ENCODE data around the gene UBE3C. TPM values are rescaled to one million over a fixed set of nuclear protein-coding genes. Genes with fewer than 3 reads are reported as not detected.

The UBE3C gene
- polyA plus RNA-seq, 1 donor: 45.6 TPM

- Histone ChIP-seq H3K27me3 (ENCODE audit: control insufficient read depth, insufficient read depth, low read length) (no peaks in the 10 kb centered on the region), H3K4me1 (ENCODE audit: control insufficient read depth, insufficient read depth, low read length) (peaks cover 15% of the 10 kb centered on the region), H3K4me3 (ENCODE audit: low read length) (no peak overlapping the region), H3K9me3 (ENCODE audit: control insufficient read depth, low read depth, low read length) (peaks cover 1% of the 10 kb centered on the region), H3K36me3 (ENCODE audit: control insufficient read depth, insufficient read depth, low read length) (no peaks in the 10 kb centered on the region), H3K27ac (ENCODE audit: low read length) (no peak overlapping the region)
- no peak for DNase-seq
- WGBS (ENCODE audit: insufficient coverage, low lambda C conversion rate): 93% methylated on average over 4 of the region's 17 CpGs
Measured at GRCh38 chr7:157284229-157285014, 145.7 kb downstream of the UBE3C start.

GRCh38 chr7:157291404-157292080 is 152.8 kb downstream of the UBE3C start:
- Histone ChIP-seq H3K9me3 (ENCODE audit: control insufficient read depth, low read depth, low read length) (peaks cover 6% of the 10 kb centered on the region), H3K36me3 (ENCODE audit: control insufficient read depth, insufficient read depth, low read length) (no peaks in the 10 kb centered on the region), H3K27me3 (ENCODE audit: control insufficient read depth, insufficient read depth, low read length) (peaks cover 4% of the 10 kb centered on the region), H3K4me3 (ENCODE audit: low read length) (no peak overlapping the region), H3K27ac (ENCODE audit: low read length) (no peak overlapping the region), H3K4me1 (ENCODE audit: control insufficient read depth, insufficient read depth, low read length) (no peaks in the 10 kb centered on the region)
- no CpG with 5 or more reads among the region's 29 CpGs for WGBS (ENCODE audit: insufficient coverage, low lambda C conversion rate)
- DNase-seq: no peak

GRCh38 chr7:157292258-157292657 is 153.5 kb downstream of the UBE3C start:
- DNase-seq: no peak
- no CpG with 5 or more reads among the region's 9 CpGs for WGBS (ENCODE audit: insufficient coverage, low lambda C conversion rate)
- no peak overlapping the region for H3K4me3 ChIP-seq (ENCODE audit: low read length)
- H3K36me3 ChIP-seq (ENCODE audit: control insufficient read depth, insufficient read depth, low read length): no peaks in the 10 kb centered on the region
- H3K4me1 ChIP-seq (ENCODE audit: control insufficient read depth, insufficient read depth, low read length): no peaks in the 10 kb centered on the region
- H3K27me3 ChIP-seq (ENCODE audit: control insufficient read depth, insufficient read depth, low read length): peaks cover 4% of the 10 kb centered on the region
- H3K27ac ChIP-seq (ENCODE audit: low read length): no peak overlapping the region
- peaks cover 6% of the 10 kb centered on the region for H3K9me3 ChIP-seq (ENCODE audit: control insufficient read depth, low read depth, low read length)

DNA sequence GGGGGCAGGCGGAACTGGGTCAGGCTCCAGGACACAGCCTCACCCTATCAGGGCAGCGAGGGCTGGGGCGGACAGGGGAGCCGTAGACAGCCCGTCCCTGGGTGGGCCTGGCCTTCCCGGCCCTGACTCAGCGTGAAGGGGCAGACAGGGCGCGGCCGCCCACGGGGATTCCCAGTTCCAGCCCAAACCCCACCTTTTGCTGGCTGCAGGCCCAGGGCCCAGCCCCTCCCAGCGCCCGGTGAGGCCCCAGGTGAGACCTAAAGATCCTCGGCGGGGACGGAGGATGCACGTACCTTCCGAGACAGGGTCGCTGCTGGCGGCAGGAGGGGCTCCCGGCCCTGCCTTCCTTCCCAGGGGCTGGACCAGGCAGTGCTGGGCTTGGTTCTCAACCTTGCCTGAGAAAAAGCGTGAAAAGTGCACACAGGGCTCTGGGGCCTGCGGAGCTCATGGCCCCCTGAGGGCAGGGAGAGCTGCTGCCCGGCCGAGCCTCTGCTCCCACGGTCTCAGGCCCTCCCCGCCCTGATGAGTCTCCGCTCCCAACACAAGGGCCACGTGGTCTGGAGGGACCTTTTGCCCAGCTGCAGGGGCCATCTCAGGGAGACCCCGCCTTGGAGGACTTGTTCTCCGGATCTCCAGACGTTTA is 154.2 kb downstream of the UBE3C start:
- H3K4me1 ChIP-seq (ENCODE audit: control insufficient read depth, insufficient read depth, low read length): no peaks in the 10 kb centered on the region
- no CpG with 5 or more reads among the region's 32 CpGs for WGBS (ENCODE audit: insufficient coverage, low lambda C conversion rate)
- H3K27ac ChIP-seq (ENCODE audit: low read length): no peak overlapping the region
- DNase-seq: peak in 1 of 2 donors; percentile 36
- H3K36me3 ChIP-seq (ENCODE audit: control insufficient read depth, insufficient read depth, low read length): no peaks in the 10 kb centered on the region
- H3K27me3 ChIP-seq (ENCODE audit: control insufficient read depth, insufficient read depth, low read length): peaks cover 4% of the 10 kb centered on the region
- H3K9me3 ChIP-seq (ENCODE audit: control insufficient read depth, low read depth, low read length): peaks cover 6% of the 10 kb centered on the region
- H3K4me3 ChIP-seq (ENCODE audit: low read length): no peak overlapping the region

- H3K4me1 ChIP-seq (ENCODE audit: control insufficient read depth, insufficient read depth, low read length): no peaks in the 10 kb centered on the region
- H3K27ac ChIP-seq (ENCODE audit: low read length): no peak overlapping the region
- no peak overlapping the region for H3K4me3 ChIP-seq (ENCODE audit: low read length)
- peaks cover 6% of the 10 kb centered on the region for H3K9me3 ChIP-seq (ENCODE audit: control insufficient read depth, low read depth, low read length)
- no peak for DNase-seq
- WGBS (ENCODE audit: insufficient coverage, low lambda C conversion rate): no CpG with 5 or more reads among the region's 13 CpGs
- no peaks in the 10 kb centered on the region for H3K36me3 ChIP-seq (ENCODE audit: control insufficient read depth, insufficient read depth, low read length)
- H3K27me3 ChIP-seq (ENCODE audit: control insufficient read depth, insufficient read depth, low read length): peaks cover 4% of the 10 kb centered on the region
Measured at GRCh38 chr7:157293413-157293788, 154.7 kb downstream of the UBE3C start.

GRCh38 chr7:157294773-157295172 is 156.0 kb downstream of the UBE3C start:
- Histone ChIP-seq H3K27me3 (ENCODE audit: control insufficient read depth, insufficient read depth, low read length) (peaks cover 4% of the 10 kb centered on the region), H3K4me3 (ENCODE audit: low read length) (no peak overlapping the region), H3K36me3 (ENCODE audit: control insufficient read depth, insufficient read depth, low read length) (no peaks in the 10 kb centered on the region), H3K27ac (ENCODE audit: low read length) (no peak overlapping the region), H3K4me1 (ENCODE audit: control insufficient read depth, insufficient read depth, low read length) (no peaks in the 10 kb centered on the region), H3K9me3 (ENCODE audit: control insufficient read depth, low read depth, low read length) (peaks cover 14% of the 10 kb centered on the region)
- DNase-seq: no peak
- no CpG with 5 or more reads among the region's 12 CpGs for WGBS (ENCODE audit: insufficient coverage, low lambda C conversion rate)

DNA sequence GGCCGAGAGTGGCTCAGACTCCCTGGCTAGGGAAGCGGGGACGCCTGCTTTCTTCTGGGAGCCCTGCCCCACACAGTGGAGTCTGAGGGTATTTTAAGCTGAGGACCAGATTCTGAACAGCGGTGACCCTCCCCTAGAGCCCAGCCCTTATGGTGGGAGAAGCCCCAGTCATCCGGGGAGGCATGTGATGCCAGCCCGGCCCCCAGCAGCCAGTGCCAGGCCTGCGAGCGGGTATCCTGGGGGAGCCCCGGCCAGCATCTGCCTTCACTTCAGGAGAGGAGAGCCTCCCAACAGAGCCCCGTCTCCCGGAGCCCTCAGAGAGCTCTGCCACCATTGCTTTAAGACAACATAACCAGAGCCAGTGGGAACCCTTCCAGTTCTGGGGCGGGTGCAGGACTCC is 156.6 kb downstream of the UBE3C start:
- Histone ChIP-seq H3K27me3 (ENCODE audit: control insufficient read depth, insufficient read depth, low read length) (peaks cover 4% of the 10 kb centered on the region), H3K27ac (ENCODE audit: low read length) (no peak overlapping the region), H3K9me3 (ENCODE audit: control insufficient read depth, low read depth, low read length) (peaks cover 17% of the 10 kb centered on the region), H3K4me1 (ENCODE audit: control insufficient read depth, insufficient read depth, low read length) (no peaks in the 10 kb centered on the region), H3K4me3 (ENCODE audit: low read length) (no peak overlapping the region), H3K36me3 (ENCODE audit: control insufficient read depth, insufficient read depth, low read length) (no peaks in the 10 kb centered on the region)
- no peak for DNase-seq
- no CpG with 5 or more reads among the region's 12 CpGs for WGBS (ENCODE audit: insufficient coverage, low lambda C conversion rate)

DNA sequence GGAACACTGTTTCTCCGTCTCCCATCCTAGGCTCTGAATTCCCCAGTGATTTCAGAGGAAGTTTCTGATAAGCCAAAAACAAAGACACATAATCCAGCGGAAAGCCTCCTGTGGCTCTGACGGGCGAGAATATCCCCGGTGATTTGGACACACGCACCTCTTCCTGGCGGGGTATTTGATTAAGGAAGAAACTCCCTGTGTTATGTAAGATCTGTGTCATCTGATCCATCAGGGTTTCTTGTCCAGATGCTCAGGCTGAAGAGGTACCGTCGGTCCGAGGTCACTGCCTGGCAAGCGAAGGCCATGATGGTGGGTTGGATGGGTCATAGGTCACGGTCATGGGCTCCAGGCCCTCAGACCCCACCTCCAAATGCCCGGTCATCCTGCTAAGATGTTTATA is 158.5 kb downstream of the UBE3C start:
- no CpG with 5 or more reads among the region's 13 CpGs for WGBS (ENCODE audit: insufficient coverage, low lambda C conversion rate)
- DNase-seq: no peak
- H3K27ac ChIP-seq (ENCODE audit: low read length): no peak overlapping the region
- peaks cover 17% of the 10 kb centered on the region for H3K9me3 ChIP-seq (ENCODE audit: control insufficient read depth, low read depth, low read length)
- H3K36me3 ChIP-seq (ENCODE audit: control insufficient read depth, insufficient read depth, low read length): no peaks in the 10 kb centered on the region
- no peaks in the 10 kb centered on the region for H3K4me1 ChIP-seq (ENCODE audit: control insufficient read depth, insufficient read depth, low read length)
- H3K27me3 ChIP-seq (ENCODE audit: control insufficient read depth, insufficient read depth, low read length): peaks cover 4% of the 10 kb centered on the region
- H3K4me3 ChIP-seq (ENCODE audit: low read length): no peak overlapping the region

DNA sequence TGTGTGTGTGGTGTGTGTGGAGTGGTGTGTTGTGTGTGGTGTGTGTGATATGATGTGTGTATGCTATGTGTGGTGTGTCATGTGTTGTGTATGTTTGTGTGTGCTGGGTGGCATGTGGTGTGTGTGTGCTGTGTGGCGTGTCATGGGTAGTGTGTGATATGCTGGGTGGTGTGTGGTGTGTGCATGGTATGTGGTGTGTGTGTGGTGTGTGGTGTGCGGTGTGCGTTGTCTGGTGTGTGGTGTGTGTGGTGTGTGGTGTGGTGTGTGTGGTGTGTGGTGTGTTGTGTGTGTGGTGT is 160.5 kb downstream of the UBE3C start:
- WGBS (ENCODE audit: insufficient coverage, low lambda C conversion rate): no CpG with 5 or more reads among the region's 3 CpGs
- Histone ChIP-seq H3K27me3 (ENCODE audit: control insufficient read depth, insufficient read depth, low read length) (no peaks in the 10 kb centered on the region), H3K36me3 (ENCODE audit: control insufficient read depth, insufficient read depth, low read length) (no peaks in the 10 kb centered on the region)

DNA sequence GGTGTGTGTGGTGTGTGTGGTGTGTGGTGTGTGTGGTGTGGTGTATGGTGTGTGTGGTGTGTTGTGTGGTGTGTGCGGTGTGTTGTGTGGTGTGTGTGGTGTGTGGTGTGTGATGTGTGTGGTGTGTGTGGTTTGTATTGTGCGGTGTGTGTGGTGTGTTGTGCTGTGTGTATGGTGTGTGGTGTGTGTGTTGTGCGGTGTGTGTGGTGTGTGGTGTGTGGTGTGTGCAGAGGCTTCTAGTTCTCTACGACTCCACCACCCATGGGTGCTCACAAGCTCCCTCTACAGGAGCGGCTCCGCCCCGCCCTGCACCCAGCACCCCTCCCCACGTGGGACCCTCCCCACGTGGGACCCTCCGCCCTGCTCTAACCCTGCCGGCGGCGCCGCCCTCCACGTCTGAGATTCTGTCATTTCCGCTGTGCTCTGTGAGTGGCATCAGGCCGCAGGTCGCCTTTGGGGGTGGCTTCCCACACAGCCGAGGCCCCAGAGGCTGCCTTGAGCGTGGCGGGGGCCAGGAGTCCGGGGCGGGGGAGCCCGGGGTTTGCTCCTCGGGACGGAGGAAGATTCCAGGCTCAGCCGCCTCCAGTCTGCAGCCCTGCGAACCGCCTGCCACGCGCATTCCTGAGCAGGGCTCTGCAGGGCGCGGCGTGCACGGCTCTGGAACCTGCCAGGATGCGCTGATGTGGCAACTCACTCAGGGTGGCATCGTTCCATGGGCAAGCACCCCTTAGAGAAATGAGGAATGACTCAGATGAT is 161.1 kb downstream of the UBE3C start:
- H3K4me3 ChIP-seq (ENCODE audit: low read length): no peak overlapping the region
- no peaks in the 10 kb centered on the region for H3K4me1 ChIP-seq (ENCODE audit: control insufficient read depth, insufficient read depth, low read length)
- no peaks in the 10 kb centered on the region for H3K36me3 ChIP-seq (ENCODE audit: control insufficient read depth, insufficient read depth, low read length)
- no peak overlapping the region for H3K27ac ChIP-seq (ENCODE audit: low read length)
- DNase-seq: no peak
- peaks cover 11% of the 10 kb centered on the region for H3K9me3 ChIP-seq (ENCODE audit: control insufficient read depth, low read depth, low read length)
- no peaks in the 10 kb centered on the region for H3K27me3 ChIP-seq (ENCODE audit: control insufficient read depth, insufficient read depth, low read length)
- WGBS (ENCODE audit: insufficient coverage, low lambda C conversion rate): no CpG with 5 or more reads among the region's 37 CpGs

More for the DNA sequence above, 160.5 kb downstream of the UBE3C start:
- Histone ChIP-seq H3K4me3 (ENCODE audit: low read length) (no peak overlapping the region), H3K9me3 (ENCODE audit: control insufficient read depth, low read depth, low read length) (peaks cover 11% of the 10 kb centered on the region), H3K27ac (ENCODE audit: low read length) (no peak overlapping the region), H3K4me1 (ENCODE audit: control insufficient read depth, insufficient read depth, low read length) (no peaks in the 10 kb centered on the region)
- DNase-seq: no peak

All from large intestine (tissue), 3 donors.